Stimulated activated CD4-positive, alpha-beta T cell treated with anti-CD3 and anti-CD28 coated beads, Interleukin-12 subunit alpha, Interleukin-12 subunit beta, amount 100 ng/mL, for 48 hours (primary cell): Measurements from ENCODE around the gene ITGB3.

Experiments
- DNase-seq, 3 donors: peaks; one replicate each; pipeline ENCODE4 v3.0.0-alpha.2; 2020; ENCODE audit warnings: low read depth in 2 of 3, low spot score in 1 of 3

Gene ITGB3

GRCh38 chr17:47274319-47275069 lies 20.9 kb downstream of the ITGB3 start:
- no peak for DNase-seq

- no peak for DNase-seq
Measured at GRCh38 chr17:47275245-47275984, 21.8 kb downstream of the ITGB3 start.

DNA sequence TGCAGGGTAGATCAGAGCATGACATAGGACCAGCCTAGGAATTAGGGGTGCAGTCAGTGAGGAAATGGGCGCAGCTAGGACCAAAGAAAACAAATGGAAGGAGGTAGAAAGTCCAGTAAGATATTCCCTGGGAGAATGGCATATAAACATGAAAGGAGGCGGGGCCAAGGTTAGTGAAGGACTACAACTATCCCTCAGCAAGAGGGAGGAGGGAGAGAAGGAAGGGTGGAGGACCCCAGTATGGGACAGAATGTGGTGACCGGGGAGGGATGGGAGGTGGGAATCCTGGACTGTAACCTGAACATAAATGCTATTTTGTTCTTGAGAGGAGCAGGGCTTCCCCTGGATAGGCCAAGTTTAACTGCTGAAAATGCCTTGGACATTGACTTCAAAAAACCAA lies 22.8 kb downstream of the ITGB3 start:
- no peak for DNase-seq

DNA sequence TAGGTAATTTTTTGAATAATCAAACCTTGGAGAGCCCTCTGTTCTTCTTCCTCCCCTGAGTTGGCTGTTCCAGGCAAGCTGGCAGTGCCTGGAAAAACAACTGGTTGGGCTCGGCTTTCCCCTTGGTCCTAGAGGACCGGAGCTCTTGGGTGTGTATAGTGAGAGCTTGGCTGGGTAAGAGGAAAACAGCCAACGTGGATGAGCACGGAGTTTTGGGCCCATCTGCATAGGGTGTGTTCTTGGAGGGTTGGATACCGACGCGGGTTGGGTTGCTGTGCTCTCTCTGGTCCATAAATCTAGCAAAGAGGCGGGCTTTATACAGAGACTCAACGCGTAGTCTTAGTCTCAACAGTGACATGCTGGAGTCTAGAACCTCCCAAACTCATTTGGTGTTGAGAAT lies 23.2 kb downstream of the ITGB3 start:
- DNase-seq = no peak

GRCh38 chr17:47277921-47278320 lies 24.3 kb downstream of the ITGB3 start:
- DNase-seq = no peak

GRCh38 chr17:47278561-47278960 lies 24.9 kb downstream of the ITGB3 start:
- DNase-seq = no peak

- no peak for DNase-seq
Measured at GRCh38 chr17:47279062-47279801, 25.6 kb downstream of the ITGB3 start.

DNA sequence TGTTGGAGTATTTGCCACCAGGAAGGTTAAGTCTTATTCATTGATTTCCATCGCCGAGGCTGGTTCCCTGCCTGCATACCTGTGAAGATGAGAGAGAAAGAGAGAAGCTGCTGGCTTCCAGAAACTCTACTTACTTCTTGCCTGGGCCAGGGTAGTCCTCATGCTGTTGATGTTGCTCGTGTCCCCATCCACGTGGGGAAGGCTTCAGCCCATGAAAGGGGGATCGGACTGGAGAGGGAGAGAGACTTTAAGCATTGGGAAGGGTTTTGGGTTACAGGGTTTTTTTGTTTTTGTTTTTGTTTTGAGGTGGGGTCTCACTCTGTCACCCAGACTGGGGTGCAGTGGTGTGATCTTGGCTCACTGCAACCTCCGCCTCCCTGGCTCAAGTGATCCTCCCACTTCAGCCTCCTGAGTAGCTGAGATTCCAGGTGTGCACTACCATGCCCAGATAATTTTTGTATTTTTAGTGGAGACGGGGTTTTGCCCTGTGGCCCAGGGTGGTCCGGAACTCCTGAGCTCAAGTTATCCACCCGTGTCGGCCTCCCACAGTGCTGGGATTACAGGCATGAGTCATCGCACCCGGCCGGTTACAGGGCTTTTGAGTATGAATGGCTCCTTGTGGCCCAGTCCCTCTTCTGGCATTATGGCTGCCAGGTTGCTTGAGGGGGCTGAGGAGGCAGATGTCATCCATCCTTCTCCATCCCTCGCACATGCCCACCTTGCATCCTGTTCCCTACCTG lies 26.6 kb downstream of the ITGB3 start:
- no peak for DNase-seq

DNA sequence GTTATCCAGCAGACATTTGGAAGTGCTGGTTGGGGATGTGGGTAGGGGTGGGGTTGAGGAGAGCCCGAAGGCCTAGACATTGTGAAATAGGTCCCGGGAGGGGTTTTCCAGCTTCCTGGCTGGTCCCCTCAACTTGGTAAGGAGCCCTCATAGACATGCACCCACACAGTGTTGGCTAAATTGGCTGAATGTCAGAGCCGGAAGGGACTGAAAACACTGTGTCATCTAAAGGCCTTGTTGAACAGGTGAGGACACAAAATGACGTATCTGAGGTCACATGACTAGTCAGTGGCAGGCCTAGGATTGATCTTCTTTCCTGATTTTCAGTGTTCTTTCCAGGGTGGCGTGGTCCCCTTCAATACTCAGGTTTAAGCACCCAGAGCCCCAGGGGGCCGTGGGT lies 27.6 kb downstream of the ITGB3 start:
- DNase-seq = no peak

- no peak for DNase-seq
Measured at GRCh38 chr17:47285003-47285402, 31.4 kb downstream of the ITGB3 start.

- DNase-seq = no peak
Measured at GRCh38 chr17:47286198-47286914, 32.7 kb downstream of the ITGB3 start.

GRCh38 chr17:47287068-47287467 lies 33.4 kb downstream of the ITGB3 start:
- DNase-seq = no peak

- no peak for DNase-seq
Measured at GRCh38 chr17:47287639-47288038, 34.0 kb downstream of the ITGB3 start.

DNA sequence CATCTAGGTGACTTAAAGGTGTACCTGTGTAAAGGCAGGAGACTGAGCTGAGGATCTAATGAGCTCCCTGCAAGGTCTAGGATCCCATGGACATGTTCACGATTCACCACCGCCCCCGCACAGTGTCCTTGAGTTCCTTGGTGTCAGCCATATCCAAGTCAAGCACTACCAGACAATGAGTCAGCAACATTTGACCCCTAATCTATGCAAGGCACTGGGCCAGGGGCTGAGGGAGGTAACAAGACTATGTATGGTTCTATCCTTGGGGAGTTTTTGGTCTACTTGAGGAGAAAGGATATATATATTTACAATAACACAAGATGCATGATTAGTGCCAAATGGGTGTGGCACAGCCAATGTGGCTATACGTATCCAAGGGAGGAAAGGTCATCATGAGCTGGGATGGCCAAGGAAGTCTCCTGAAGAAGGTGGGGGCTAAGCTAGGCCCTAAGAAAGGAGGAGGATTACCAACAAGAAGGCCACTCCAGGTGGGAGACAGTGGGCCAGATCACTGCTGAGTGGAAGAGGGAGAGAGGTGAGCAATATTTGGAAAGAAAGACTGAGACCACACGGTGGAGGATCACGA lies 35.0 kb downstream of the ITGB3 start:
- DNase-seq = no peak

- no peak for DNase-seq
Measured at GRCh38 chr17:47289302-47289701, 35.7 kb downstream of the ITGB3 start.

DNA sequence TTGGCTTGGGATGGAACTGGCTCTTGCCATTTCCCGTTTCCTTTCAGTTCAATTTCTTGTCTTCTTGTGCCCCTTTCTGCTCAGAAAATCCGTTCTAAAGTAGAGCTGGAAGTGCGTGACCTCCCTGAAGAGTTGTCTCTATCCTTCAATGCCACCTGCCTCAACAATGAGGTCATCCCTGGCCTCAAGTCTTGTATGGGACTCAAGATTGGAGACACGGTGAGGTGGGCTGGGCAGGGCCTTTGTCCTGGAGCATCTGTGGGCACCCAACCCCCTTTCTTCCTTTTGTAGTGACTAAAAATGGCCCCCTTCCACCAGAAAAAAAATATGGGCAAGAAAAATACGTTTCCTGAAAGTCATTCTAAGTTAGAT lies 37.2 kb downstream of the ITGB3 start:
- DNase-seq = no peak

GRCh38 chr17:47291242-47291873 lies 37.7 kb downstream of the ITGB3 start:
- DNase-seq = no peak

DNA sequence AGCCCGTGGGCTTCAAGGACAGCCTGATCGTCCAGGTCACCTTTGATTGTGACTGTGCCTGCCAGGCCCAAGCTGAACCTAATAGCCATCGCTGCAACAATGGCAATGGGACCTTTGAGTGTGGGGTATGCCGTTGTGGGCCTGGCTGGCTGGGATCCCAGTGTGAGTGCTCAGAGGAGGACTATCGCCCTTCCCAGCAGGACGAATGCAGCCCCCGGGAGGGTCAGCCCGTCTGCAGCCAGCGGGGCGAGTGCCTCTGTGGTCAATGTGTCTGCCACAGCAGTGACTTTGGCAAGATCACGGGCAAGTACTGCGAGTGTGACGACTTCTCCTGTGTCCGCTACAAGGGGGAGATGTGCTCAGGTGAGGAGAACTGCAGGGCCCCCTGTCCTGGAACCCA lies 38.6 kb downstream of the ITGB3 start:
- no peak for DNase-seq

DNA sequence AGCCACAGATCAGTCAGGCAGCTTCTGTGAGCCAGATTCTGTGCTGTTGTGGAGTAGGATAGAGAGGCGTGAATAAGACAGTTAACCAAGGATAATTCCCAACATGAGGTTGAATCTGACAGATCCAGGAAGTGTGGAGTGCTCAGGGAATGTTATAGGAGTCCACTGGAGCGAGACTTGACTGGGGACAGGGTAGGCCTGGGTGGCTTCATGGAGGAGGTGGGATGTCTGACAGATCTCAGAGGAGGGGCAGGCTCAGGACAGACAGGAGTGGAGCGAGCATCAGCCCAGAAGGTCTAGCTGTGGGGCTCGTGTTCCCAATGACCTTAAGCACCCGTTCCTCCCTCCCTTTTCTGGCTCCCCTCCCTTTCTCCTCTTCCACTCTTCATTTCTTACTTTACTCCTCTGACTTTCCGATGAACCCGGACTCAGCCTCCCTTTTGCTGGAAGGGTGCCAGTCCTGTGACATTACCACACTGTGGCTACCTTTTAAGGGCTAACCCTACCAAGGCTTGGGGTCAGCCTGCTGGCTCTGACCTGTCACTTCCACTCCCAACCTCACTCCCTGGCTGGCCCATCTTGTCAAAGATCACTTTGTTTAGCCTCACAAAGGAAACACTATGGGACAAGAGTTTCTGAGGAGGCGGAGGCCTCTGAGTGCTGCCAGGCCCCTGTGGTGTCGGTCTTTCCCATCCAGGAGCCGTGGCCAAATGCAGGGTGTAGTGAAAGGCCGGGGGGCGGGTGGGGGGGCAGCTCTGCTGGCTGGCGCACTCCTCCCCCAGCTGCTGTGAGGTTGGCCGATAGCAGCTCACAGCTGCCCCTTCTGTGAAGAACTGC lies 41.6 kb downstream of the ITGB3 start:
- DNase-seq = no peak
